ENCODE measurements around the gene ZFAND3.

DNA sequence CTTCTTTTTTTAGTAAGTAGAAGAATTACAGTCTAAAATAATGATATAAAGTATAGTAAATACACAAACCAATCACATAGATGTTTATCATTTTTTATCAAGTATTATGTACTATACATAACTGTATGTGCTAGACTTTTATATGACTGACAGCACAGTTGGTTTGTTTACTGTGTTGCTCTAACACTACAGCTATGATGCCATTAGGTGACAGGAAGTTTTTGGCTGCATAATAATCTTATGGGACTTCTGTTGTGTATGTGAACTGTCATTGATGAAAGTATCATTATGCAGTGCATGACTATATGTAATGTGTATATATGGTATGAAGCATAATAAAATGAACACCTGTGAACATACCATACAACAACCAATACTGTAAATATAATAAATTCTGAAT is 104.0 kb downstream of the ZFAND3 start:
- TF ChIP-seq, protein P1, sequence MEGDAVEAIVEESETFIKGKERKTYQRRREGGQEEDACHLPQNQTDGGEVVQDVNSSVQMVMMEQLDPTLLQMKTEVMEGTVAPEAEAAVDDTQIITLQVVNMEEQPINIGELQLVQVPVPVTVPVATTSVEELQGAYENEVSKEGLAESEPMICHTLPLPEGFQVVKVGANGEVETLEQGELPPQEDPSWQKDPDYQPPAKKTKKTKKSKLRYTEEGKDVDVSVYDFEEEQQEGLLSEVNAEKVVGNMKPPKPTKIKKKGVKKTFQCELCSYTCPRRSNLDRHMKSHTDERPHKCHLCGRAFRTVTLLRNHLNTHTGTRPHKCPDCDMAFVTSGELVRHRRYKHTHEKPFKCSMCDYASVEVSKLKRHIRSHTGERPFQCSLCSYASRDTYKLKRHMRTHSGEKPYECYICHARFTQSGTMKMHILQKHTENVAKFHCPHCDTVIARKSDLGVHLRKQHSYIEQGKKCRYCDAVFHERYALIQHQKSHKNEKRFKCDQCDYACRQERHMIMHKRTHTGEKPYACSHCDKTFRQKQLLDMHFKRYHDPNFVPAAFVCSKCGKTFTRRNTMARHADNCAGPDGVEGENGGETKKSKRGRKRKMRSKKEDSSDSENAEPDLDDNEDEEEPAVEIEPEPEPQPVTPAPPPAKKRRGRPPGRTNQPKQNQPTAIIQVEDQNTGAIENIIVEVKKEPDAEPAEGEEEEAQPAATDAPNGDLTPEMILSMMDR (IDR thresholded peaks at IDR 0.05) = no peak
- TF ChIP-seq, protein P2, sequence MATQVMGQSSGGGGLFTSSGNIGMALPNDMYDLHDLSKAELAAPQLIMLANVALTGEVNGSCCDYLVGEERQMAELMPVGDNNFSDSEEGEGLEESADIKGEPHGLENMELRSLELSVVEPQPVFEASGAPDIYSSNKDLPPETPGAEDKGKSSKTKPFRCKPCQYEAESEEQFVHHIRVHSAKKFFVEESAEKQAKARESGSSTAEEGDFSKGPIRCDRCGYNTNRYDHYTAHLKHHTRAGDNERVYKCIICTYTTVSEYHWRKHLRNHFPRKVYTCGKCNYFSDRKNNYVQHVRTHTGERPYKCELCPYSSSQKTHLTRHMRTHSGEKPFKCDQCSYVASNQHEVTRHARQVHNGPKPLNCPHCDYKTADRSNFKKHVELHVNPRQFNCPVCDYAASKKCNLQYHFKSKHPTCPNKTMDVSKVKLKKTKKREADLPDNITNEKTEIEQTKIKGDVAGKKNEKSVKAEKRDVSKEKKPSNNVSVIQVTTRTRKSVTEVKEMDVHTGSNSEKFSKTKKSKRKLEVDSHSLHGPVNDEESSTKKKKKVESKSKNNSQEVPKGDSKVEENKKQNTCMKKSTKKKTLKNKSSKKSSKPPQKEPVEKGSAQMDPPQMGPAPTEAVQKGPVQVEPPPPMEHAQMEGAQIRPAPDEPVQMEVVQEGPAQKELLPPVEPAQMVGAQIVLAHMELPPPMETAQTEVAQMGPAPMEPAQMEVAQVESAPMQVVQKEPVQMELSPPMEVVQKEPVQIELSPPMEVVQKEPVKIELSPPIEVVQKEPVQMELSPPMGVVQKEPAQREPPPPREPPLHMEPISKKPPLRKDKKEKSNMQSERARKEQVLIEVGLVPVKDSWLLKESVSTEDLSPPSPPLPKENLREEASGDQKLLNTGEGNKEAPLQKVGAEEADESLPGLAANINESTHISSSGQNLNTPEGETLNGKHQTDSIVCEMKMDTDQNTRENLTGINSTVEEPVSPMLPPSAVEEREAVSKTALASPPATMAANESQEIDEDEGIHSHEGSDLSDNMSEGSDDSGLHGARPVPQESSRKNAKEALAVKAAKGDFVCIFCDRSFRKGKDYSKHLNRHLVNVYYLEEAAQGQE (IDR thresholded peaks at IDR 0.05) = no peak
- TF ChIP-seq EHF (CRISPR knock-in tag; IDR thresholded peaks at IDR 0.05) = no peak
- TF ChIP-seq EP300 (IDR thresholded peaks at IDR 0.05) = no peak
- TF ChIP-seq RAD21 (conservative IDR thresholded peaks at IDR 0.05 in 1 of 2, IDR thresholded peaks at IDR 0.05 in 1 of 2) = no peak
- no peak for TF ChIP-seq ZFP36 (IDR thresholded peaks at IDR 0.05; ENCODE audit: borderline replicate concordance, partially characterized antibody)

Measured in A549 (cell line).